Measurements from ENCODE around the gene FMN1. TPM values are rescaled to one million over a fixed set of nuclear protein-coding genes. Genes with fewer than 3 reads are reported as not detected.

Gene FMN1
- total RNA-seq, 2 donors from 2014 or later: 2.4 to 3.1 TPM

GRCh38 chr15:33086500-33087121 is 107.9 kb downstream of the FMN1 start:
- Histone ChIP-seq H3K4me1 (no peaks in the 10 kb centered on the region), H3K27me3 (no peaks in the 10 kb centered on the region), H3K9me3 (no peaks in the 10 kb centered on the region), H3K27ac (no peak overlapping the region), H3K36me3 (no peaks in the 10 kb centered on the region), H3K4me3 (no peak overlapping the region)
- no peak for DNase-seq (ENCODE audit: low spot score)
- TF ChIP-seq, protein P1, sequence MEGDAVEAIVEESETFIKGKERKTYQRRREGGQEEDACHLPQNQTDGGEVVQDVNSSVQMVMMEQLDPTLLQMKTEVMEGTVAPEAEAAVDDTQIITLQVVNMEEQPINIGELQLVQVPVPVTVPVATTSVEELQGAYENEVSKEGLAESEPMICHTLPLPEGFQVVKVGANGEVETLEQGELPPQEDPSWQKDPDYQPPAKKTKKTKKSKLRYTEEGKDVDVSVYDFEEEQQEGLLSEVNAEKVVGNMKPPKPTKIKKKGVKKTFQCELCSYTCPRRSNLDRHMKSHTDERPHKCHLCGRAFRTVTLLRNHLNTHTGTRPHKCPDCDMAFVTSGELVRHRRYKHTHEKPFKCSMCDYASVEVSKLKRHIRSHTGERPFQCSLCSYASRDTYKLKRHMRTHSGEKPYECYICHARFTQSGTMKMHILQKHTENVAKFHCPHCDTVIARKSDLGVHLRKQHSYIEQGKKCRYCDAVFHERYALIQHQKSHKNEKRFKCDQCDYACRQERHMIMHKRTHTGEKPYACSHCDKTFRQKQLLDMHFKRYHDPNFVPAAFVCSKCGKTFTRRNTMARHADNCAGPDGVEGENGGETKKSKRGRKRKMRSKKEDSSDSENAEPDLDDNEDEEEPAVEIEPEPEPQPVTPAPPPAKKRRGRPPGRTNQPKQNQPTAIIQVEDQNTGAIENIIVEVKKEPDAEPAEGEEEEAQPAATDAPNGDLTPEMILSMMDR (IDR thresholded peaks at IDR 0.05): peak; percentile 10 to 59

DNA sequence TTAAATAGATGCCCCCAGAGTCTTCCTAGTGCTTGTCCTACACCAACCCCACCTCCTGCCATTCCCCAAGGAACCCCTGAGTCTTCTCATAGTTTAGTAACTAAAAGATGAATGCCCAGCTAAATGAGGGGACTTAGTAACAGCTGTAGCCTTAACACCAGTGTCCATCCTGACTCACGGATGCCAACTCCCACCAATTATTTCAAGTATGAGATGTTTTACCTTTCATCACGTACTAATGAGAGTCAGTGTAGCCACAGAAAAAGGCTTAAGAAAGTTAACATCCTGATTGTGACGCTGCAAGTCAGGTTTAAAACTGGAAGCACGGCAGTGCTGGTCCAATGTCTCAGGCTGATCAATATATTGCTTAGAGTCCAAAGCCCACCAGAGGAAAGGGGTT is 109.9 kb downstream of the FMN1 start:
- Histone ChIP-seq H3K9me3 (no peaks in the 10 kb centered on the region), H3K4me1 (no peaks in the 10 kb centered on the region), H3K36me3 (no peaks in the 10 kb centered on the region), H3K27me3 (no peaks in the 10 kb centered on the region), H3K4me3 (no peak overlapping the region), H3K27ac (no peak overlapping the region)
- DNase-seq (ENCODE audit: low spot score): no peak
- TF ChIP-seq, protein P1 (IDR thresholded peaks at IDR 0.05): no peak

- H3K4me3 ChIP-seq: no peak overlapping the region
- no peak for DNase-seq (ENCODE audit: low spot score)
- no peaks in the 10 kb centered on the region for H3K36me3 ChIP-seq
- no peaks in the 10 kb centered on the region for H3K4me1 ChIP-seq
- H3K27me3 ChIP-seq: no peaks in the 10 kb centered on the region
- TF ChIP-seq, protein P1 (IDR thresholded peaks at IDR 0.05): no peak
- H3K9me3 ChIP-seq: no peaks in the 10 kb centered on the region
- H3K27ac ChIP-seq: no peak overlapping the region
These were observed 111.1 kb downstream of the FMN1 start for GRCh38 chr15:33083232-33084081.

- Histone ChIP-seq H3K27me3 (no peaks in the 10 kb centered on the region), H3K27ac (no peak overlapping the region), H3K9me3 (no peaks in the 10 kb centered on the region), H3K4me3 (no peak overlapping the region), H3K4me1 (no peaks in the 10 kb centered on the region), H3K36me3 (no peaks in the 10 kb centered on the region)
- TF ChIP-seq, protein P1 (IDR thresholded peaks at IDR 0.05): no peak
- no peak for DNase-seq (ENCODE audit: low spot score)
These were observed 114.5 kb downstream of the FMN1 start for GRCh38 chr15:33080006-33080405.

DNA sequence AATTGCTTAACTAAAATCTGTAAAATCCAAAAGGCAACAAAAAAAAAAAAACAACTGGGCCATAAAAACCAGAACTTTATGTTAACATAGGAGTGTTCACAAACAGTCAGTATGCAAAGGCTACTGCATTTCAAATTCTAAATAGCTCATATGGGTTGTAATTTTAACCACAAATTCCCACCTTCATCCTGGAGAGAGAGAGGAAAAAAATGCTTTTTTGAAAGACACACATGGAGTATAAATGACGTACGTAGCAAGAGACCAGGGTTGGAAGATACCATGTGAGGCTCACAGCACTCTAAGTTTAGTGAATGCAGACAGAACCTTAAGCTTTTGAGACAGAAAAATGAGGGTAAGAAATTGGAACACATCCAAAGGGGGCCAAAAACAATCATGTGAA is 115.9 kb downstream of the FMN1 start:
- TF ChIP-seq, protein P1 (IDR thresholded peaks at IDR 0.05): no peak
- no peaks in the 10 kb centered on the region for H3K27me3 ChIP-seq
- no peak overlapping the region for H3K27ac ChIP-seq
- no peak for DNase-seq (ENCODE audit: low spot score)
- H3K36me3 ChIP-seq: no peaks in the 10 kb centered on the region
- H3K4me3 ChIP-seq: no peak overlapping the region
- no peaks in the 10 kb centered on the region for H3K9me3 ChIP-seq
- no peaks in the 10 kb centered on the region for H3K4me1 ChIP-seq

All from right atrium auricular region (tissue), 2 donors.